ENCODE results near the gene DSG2. TPM values are rescaled to one million over a fixed set of nuclear protein-coding genes. Genes with fewer than 3 reads are reported as not detected.

DSG2 gene
- total RNA-seq, 1 donor from 2014 or later, result not detected

GRCh38 chr18:31478688-31479087, 19.3 kb upstream of the DSG2 start:
- H3K4me3 Mint-ChIP-seq, result no peak overlapping the region
- intact Hi-C loops (cut with micrococcal nuclease), result no loop called here
- no peak overlapping the region for H3K27ac Mint-ChIP-seq
- no peak for ATAC-seq (ENCODE audit: low read depth)
- no peak for DNase-seq
- no peaks in the 10 kb centered on the region for H3K36me3 Mint-ChIP-seq (ENCODE audit: low read depth)
- ChIA-PET CTCF (no interaction called here), POLR2A (no interaction called here)
- peaks cover 4% of the 10 kb centered on the region for H3K27me3 Mint-ChIP-seq
- H3K9me3 Mint-ChIP-seq, result no peaks in the 10 kb centered on the region
- H3K4me1 Mint-ChIP-seq, result no peaks in the 10 kb centered on the region
- TF ChIP-seq CTCF (IDR thresholded peaks at IDR 0.05), result no peak

- Mint-ChIP-seq H3K27ac (no peak overlapping the region), H3K27me3 (peaks cover 12% of the 10 kb centered on the region), H3K4me1 (no peaks in the 10 kb centered on the region), H3K9me3 (no peaks in the 10 kb centered on the region), H3K36me3 (ENCODE audit: low read depth) (no peaks in the 10 kb centered on the region), H3K4me3 (no peak overlapping the region)
- no peak for TF ChIP-seq CTCF (IDR thresholded peaks at IDR 0.05)
- ATAC-seq (ENCODE audit: low read depth) (no peak), DNase-seq (no peak)
- POLR2A ChIA-PET, result no interaction called here
- intact Hi-C loops (cut with micrococcal nuclease), result no loop called here
- CTCF ChIA-PET, result no interaction called here
Measured at GRCh38 chr18:31482051-31482450, 15.9 kb upstream of the DSG2 start.

- no peak for TF ChIP-seq CTCF (IDR thresholded peaks at IDR 0.05)
- H3K36me3 Mint-ChIP-seq (ENCODE audit: low read depth), result no peaks in the 10 kb centered on the region
- intact Hi-C loops (cut with micrococcal nuclease), result no loop called here
- no peaks in the 10 kb centered on the region for H3K9me3 Mint-ChIP-seq
- peaks cover 15% of the 10 kb centered on the region for H3K27me3 Mint-ChIP-seq
- H3K4me3 Mint-ChIP-seq, result no peak overlapping the region
- ATAC-seq (ENCODE audit: low read depth) (no peak), DNase-seq (no peak)
- CTCF ChIA-PET, result no interaction called here
- no peak overlapping the region for H3K27ac Mint-ChIP-seq
- POLR2A ChIA-PET, result no interaction called here
- H3K4me1 Mint-ChIP-seq, result no peaks in the 10 kb centered on the region
Measured at GRCh38 chr18:31483396-31483795, 14.6 kb upstream of the DSG2 start.

- intact Hi-C loops (cut with micrococcal nuclease), result no loop called here
- Mint-ChIP-seq H3K4me1 (no peaks in the 10 kb centered on the region), H3K36me3 (ENCODE audit: low read depth) (no peaks in the 10 kb centered on the region), H3K27me3 (peaks cover 13% of the 10 kb centered on the region), H3K4me3 (no peak overlapping the region), H3K9me3 (no peaks in the 10 kb centered on the region), H3K27ac (no peak overlapping the region)
- ATAC-seq (ENCODE audit: low read depth) (no peak), DNase-seq (no peak)
- POLR2A ChIA-PET, result no interaction called here
- CTCF ChIA-PET, result no interaction called here
- TF ChIP-seq CTCF (IDR thresholded peaks at IDR 0.05), result no peak
Measured at GRCh38 chr18:31484461-31484860, 13.5 kb upstream of the DSG2 start.

- no peak overlapping the region for H3K4me3 Mint-ChIP-seq
- H3K27ac Mint-ChIP-seq, result no peak overlapping the region
Measured at GRCh38 chr18:31486165-31486564, 11.8 kb upstream of the DSG2 start.

More at GRCh38 chr18:31486165-31486564, 11.8 kb upstream of the DSG2 start:
- no peak for TF ChIP-seq CTCF (IDR thresholded peaks at IDR 0.05)
- Mint-ChIP-seq H3K4me1 (no peaks in the 10 kb centered on the region), H3K27me3 (peaks cover 12% of the 10 kb centered on the region), H3K9me3 (no peaks in the 10 kb centered on the region), H3K36me3 (ENCODE audit: low read depth) (no peaks in the 10 kb centered on the region)
- CTCF ChIA-PET, result no interaction called here
- ATAC-seq (ENCODE audit: low read depth) (no peak), DNase-seq (no peak)
- POLR2A ChIA-PET, result no interaction called here
- intact Hi-C loops (cut with micrococcal nuclease), result no loop called here
